GM19452 (cell line): ENCODE measurements around the gene SMOC2.
"Not testable (repeated sequence)": the region's sequence is repeated elsewhere in the genome, so short reads cannot be mapped to it uniquely, and the experiment has no call there.

Experiments used
- ATAC-seq: cut with Tn5 transposase; IDR thresholded peaks from one replicate; pipeline ENCODE4 v1.9.1; 2021; ENCODE audit not compliant: unreplicated experiment

SMOC2 gene

GRCh38 chr6:168598251-168599117, 157.5 kb downstream of the SMOC2 start:
- ATAC-seq: no peak

DNA sequence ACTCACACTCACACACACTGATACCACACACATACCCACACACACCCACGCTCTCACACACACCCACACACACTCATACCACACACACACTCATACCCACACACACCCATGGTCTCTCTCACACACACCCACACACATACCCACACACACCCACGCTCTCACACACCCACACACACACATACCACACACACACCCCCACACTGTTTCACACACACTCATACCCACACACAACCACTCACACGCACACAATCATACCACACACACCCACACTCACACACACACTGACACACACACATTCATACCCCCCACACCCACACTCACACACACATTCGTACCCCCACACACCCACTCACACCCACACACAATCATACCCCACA, 158.1 kb downstream of the SMOC2 start:
- ATAC-seq: no peak

DNA sequence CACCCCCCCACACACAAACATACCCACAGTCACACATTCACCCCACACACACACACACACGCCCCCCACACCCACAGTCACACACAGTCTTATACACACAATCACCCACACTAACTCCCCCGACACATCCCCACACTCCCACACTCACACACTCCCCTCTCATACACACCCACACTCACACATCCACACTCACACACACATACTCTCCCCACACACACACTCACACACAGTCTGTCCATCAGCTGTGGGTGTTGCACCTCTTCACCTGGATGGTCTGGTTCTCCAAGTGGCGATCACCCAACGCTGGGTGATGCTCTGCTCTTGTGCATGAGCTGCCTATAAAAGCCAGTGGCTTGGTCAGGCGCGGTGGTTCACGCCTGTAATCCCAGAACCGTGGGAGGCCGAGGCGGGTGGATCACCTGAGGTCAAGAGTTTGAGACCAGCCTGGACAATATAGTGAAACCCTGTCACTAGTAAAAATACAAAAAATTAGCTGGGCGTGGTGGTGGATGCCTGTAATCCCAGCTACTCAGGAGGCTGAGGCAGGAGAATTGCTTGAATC, 158.9 kb downstream of the SMOC2 start:
- no peak for ATAC-seq

- no peak for ATAC-seq
Measured at GRCh38 chr6:168600381-168600780, 159.4 kb downstream of the SMOC2 start.

- no peak for ATAC-seq
Measured at GRCh38 chr6:168601111-168601510, 160.1 kb downstream of the SMOC2 start.

DNA sequence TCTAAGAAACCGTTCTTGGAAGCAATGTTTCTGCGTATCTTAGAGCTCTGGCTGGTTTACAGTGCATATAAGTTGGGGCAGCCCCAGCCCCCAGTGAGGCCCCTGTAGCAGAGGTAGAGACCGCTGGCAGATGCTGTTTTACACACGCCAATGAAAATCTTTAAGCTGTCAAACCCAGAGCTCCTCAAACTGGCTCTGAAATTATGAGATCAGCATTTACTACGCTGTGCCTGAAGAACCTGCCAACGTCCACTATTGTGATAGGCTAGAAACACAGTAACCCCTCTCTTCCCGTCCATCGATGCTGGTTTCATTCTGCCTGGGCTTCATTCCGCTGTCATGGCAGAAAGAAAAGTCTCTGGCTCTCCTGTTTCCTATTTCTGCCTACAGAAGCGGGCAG, 160.6 kb downstream of the SMOC2 start:
- no peak for ATAC-seq

- no peak for ATAC-seq
Measured at GRCh38 chr6:168602576-168602975, 161.6 kb downstream of the SMOC2 start.

DNA sequence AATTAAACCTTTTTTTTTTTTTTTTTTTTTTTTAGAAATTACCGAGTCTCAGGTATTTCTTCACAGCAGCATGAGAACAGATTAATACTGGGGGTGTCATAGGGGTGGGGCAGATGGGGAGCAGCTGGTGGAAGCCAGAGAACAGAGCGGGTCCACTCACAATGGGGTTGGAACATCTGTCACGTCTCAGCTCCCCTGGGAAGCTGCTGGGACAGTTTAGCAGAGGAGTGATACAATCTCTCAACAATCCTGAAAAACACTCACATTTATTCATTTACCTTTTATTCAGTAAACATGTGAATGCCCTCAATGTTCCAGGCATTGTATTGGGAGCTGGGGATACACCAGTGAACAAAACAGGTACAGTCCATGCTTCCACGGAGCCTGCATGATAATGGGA, 162.2 kb downstream of the SMOC2 start:
- ATAC-seq: no peak

DNA sequence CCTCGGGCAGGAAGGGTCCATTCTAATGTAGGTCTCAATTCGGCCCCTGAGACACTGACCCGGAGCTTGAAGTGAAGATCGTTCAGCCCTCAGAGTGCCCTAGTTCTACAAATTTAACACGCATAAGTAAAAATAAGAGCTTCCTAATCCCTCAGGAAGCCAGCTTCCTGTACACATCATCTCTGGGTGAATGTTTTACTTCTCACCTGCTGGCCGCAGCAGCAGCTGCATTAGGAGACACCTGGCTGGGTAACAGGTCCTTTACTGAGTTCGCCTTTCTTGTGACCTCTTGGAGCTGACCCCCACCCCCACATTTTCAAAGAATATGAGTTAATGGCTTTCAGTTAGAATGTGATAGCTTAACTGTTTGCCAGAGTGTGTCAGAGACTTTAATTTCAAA, 165.0 kb downstream of the SMOC2 start:
- no peak for ATAC-seq

- no peak for ATAC-seq
Measured at GRCh38 chr6:168606722-168607121, 165.7 kb downstream of the SMOC2 start.

- ATAC-seq: no peak
Measured at GRCh38 chr6:168607272-168608112, 166.5 kb downstream of the SMOC2 start.

- ATAC-seq: no peak
Measured at GRCh38 chr6:168608113-168608400, 167.1 kb downstream of the SMOC2 start.

- no peak for ATAC-seq
Measured at GRCh38 chr6:168609026-168609685, 168.2 kb downstream of the SMOC2 start.

DNA sequence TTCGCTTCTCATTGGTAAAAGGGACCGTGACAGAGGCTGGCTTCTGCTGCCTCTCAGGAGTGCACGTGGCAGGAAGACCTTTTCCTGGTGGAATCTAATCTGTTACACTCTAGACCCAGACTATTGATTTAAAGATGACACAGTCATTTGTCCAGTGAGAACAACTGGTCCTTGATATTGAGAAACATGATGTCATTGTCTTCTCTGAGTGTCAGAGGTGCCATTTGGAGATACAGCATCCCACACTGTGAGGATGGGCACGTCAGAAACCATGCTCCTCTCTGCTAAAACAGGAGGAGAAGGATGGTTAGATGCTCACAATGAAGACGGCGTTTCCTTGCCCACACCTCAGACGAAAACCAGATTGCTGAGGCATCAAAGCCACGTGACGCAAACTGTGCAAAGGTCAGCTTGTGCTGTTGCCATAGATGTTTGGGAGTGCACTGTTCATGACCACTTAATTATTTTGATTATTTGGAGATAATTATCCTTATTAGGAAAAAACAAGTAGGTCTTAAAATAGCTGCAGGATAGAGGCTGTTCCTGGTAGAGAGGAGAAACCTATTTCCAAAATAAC, 169.0 kb downstream of the SMOC2 start:
- no peak for ATAC-seq

DNA sequence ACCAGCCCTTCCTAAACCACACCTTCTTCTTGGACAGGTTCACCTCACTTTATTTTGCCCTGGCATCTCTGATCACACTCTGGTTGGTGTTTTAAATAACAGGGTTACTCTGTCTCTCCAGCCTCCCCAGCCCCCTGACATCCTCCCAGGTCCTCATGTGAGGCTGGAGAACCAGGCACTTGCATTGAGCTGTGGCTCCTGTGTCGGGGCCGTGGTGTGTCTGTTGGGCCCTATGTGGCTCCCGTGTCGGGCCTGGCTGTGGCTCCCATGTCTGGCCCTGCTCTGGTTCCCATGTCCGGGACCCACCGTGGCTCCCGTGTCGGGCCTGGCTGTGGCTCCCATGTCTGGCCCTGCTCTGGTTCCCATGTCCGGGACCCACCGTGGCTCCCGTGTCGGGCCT, 170.0 kb downstream of the SMOC2 start:
- not testable (repeated sequence) for ATAC-seq

DNA sequence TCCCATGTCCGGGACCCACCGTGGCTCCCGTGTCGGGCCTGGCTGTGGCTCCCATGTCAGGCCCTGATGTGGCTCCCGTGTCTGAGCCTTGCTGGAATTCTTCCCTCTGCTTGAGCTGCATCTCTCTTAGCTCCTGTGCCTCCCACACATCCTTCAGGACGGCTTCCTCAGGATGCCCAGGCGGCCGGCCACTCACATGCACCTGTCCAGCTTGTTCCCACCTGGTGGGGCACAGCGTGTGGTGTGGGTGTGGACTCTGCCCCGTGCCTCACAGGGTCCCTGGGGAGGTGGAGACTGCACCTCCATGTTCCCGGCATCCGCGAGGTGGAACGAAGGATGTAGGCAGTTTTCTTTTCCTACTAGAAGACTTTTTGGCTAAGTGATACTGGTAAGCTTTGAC, 170.7 kb downstream of the SMOC2 start:
- no peak for ATAC-seq

DNA sequence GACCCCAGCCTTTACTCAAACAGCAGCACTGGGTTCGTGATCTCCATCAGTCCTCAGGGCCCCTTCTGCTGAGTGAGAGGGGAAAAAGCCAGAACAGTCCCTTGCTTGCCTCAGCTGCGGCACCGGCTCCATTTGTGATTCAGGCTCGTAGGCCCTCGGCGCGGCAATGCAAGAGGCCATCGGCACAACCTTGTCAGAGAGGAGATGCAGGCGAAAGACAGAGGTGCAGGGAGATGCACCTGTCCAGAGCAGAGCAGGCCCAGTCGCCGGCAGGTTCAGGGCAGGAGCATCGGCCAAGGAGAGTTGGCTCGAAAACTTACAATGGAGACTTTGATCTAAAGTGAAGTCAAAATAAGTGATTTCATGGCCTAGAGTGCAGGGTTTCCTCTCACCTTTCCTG, 171.6 kb downstream of the SMOC2 start:
- ATAC-seq: no peak

GRCh38 chr6:168615837-168616236, 174.9 kb downstream of the SMOC2 start:
- no peak for ATAC-seq

DNA sequence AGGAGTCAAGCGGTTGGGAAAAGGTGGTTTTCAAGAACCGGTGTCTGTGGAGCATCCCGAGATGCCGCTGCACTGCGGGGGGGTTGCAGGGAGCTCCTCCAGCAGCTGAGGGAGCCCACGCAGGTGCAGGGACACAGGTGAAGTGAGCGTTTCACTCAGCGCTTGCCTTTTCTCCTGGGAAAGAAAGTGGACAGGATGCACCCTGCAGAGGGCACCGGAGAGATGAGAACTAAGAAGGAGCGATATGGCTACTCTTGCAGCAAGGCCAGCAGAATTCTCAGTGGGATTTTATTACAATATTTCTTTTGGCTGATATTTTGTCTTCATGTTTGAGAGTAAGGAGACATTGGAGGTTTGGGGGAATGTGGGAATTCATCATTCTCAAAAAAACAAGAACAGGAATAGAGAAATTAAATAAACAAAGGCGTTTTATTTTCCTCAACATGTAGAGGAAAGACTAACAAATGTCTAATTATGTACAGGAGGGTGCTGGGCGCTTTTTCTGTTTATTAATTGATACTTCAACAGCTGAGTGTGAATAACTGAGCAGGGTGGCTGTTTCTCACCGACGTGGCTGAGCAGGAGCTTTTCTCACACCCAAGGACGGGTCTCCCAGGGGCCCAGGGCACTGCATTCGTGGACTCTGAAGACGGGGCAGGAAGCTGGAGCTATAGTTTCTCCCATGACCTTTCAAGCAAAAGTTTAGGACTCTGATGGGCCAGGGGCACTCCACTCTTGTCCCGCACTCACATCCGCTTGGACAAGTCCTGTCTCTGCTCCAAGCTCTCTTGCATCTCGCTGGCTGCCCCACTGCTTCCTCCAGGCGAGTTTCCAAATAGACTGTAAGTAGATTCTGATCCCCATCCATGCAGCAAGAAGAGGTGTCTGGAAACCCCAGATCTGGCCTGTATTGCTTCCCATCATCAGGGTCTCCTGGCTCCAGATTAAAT, 176.1 kb downstream of the SMOC2 start:
- ATAC-seq: no peak
